DND-41 (cell line): ENCODE measurements around the gene MEGF6.

Source experiments
- ATAC-seq: fragments of 200-7000 bp; cut with Tn5 transposase; 3 replicates; pipeline ENCODE4 v1.9.1; 2021; ENCODE audit warnings: low read depth; ENCODE audit not compliant: insufficient read depth
- DNase-seq: peaks from one replicate; pipeline ENCODE4 v3.0.0-alpha.2; 2020
- H2AFZ ChIP-seq: 2 replicates; pipeline ENCODE4 v1.6.0; 2012; ENCODE audit warnings: low read depth, low read length
- H3K27ac ChIP-seq: 2 replicates; pipeline ENCODE4 v1.5.1; 2012; ENCODE audit warnings: low read length, inconsistent platforms
- H3K27me3 ChIP-seq: fragments of 200-600 bp; sonication (generic); 2 replicates; pipeline ENCODE4 v1.6.0; 2012; ENCODE audit warnings: low read length, mild to moderate bottlenecking, inconsistent platforms; ENCODE audit not compliant: insufficient read depth, poor library complexity
- H3K36me3 ChIP-seq: 2 replicates; pipeline ENCODE4 v1.5.1; 2012; ENCODE audit warnings: low read length, inconsistent platforms; ENCODE audit not compliant: insufficient read depth
- H3K4me1 ChIP-seq: 2 replicates; pipeline ENCODE4 v1.5.1; 2012; ENCODE audit warnings: mild to moderate bottlenecking, low read length; ENCODE audit not compliant: insufficient read depth
- H3K4me2 ChIP-seq: 2 replicates; pipeline ENCODE4 v1.6.0; 2012; ENCODE audit warnings: mild to moderate bottlenecking, moderate library complexity, low read length, inconsistent platforms; ENCODE audit not compliant: insufficient read depth
- H3K4me3 ChIP-seq, 2 experiments: fragments of 200-600 bp in 1 of 2; shearing (Covaris generic) in 1 of 2; 2 replicates each; pipeline ENCODE4 v1.5.1; 2012 to 2016; ENCODE audit warnings: inconsistent platforms in 2 of 2, low read length in 2 of 2, mild to moderate bottlenecking in 2 of 2, low read depth in 1 of 2, moderate library complexity in 1 of 2
- H3K79me2 ChIP-seq: 2 replicates; pipeline ENCODE4 v1.6.0; 2012; ENCODE audit warnings: low read length, inconsistent platforms; ENCODE audit not compliant: insufficient read depth
- H3K9ac ChIP-seq: 2 replicates; pipeline ENCODE4 v1.6.0; 2012; ENCODE audit warnings: low read depth, mild to moderate bottlenecking, inconsistent platforms, low read length, moderate library complexity
- H3K9me3 ChIP-seq: 2 replicates; pipeline ENCODE4 v1.5.1; 2012; ENCODE audit warnings: low read length, moderate library complexity, mild to moderate bottlenecking, inconsistent platforms; ENCODE audit not compliant: insufficient read depth, severe bottlenecking
- H4K20me1 ChIP-seq: 2 replicates; pipeline ENCODE4 v1.6.0; 2012; ENCODE audit warnings: low read length; ENCODE audit not compliant: insufficient read depth
- CTCF ChIP-seq: IDR thresholded peaks from 2 replicates; pipeline ENCODE4 v1.5.1; 2012; ENCODE audit warnings: borderline replicate concordance, low read length, moderate library complexity, mild to moderate bottlenecking; ENCODE audit not compliant: poor library complexity, severe bottlenecking; ENCODE audit errors: extremely low read depth
- EZH2 ChIP-seq: IDR thresholded peaks from 3 replicates; pipeline ENCODE4 v1.6.1; 2012; ENCODE audit warnings: borderline replicate concordance, low read depth, mild to moderate bottlenecking, moderate library complexity, low read length, inconsistent platforms; ENCODE audit not compliant: severe bottlenecking

The MEGF6 gene

GRCh38 chr1:3469104-3469848 lies 142.0 kb downstream of the MEGF6 start:
- Histone ChIP-seq H3K9me3 (no peaks in the 10 kb centered on the region), H3K9ac (no peak overlapping the region), H3K4me2 (no peak overlapping the region), H3K4me3 (no peak overlapping the region), H3K27me3 (peaks cover 6% of the 10 kb centered on the region), H2AFZ (no peak overlapping the region), H3K36me3 (no peaks in the 10 kb centered on the region), H3K4me1 (no peaks in the 10 kb centered on the region), H3K27ac (no peak overlapping the region), H4K20me1 (peaks cover 5% of the 10 kb centered on the region), H3K79me2 (no peaks in the 10 kb centered on the region)
- no peak for ATAC-seq
- no peak for DNase-seq
- no peak for TF ChIP-seq EZH2
- no peak for TF ChIP-seq CTCF

- H3K36me3 ChIP-seq, result no peaks in the 10 kb centered on the region
- H3K4me1 ChIP-seq, result no peaks in the 10 kb centered on the region
- DNase-seq, result no peak
- H3K27ac ChIP-seq, result no peak overlapping the region
- H2AFZ ChIP-seq, result no peak overlapping the region
- no peaks in the 10 kb centered on the region for H3K9me3 ChIP-seq
- H3K4me3 ChIP-seq, result no peak overlapping the region
- H3K9ac ChIP-seq, result no peak overlapping the region
- no peak overlapping the region for H3K4me2 ChIP-seq
- no peak for ATAC-seq
- peaks cover 5% of the 10 kb centered on the region for H4K20me1 ChIP-seq
- peaks cover 6% of the 10 kb centered on the region for H3K27me3 ChIP-seq
- H3K79me2 ChIP-seq, result no peaks in the 10 kb centered on the region
- TF ChIP-seq EZH2 (no peak), CTCF (no peak)
Observed at GRCh38 chr1:3468236-3469103, 142.8 kb downstream of the MEGF6 start.

GRCh38 chr1:3467096-3468036 lies 143.9 kb downstream of the MEGF6 start:
- no peaks in the 10 kb centered on the region for H3K4me1 ChIP-seq
- no peak overlapping the region for H3K4me2 ChIP-seq
- H3K9me3 ChIP-seq, result no peaks in the 10 kb centered on the region
- H3K79me2 ChIP-seq, result no peaks in the 10 kb centered on the region
- H3K4me3 ChIP-seq, result no peak overlapping the region
- TF ChIP-seq CTCF (no peak), EZH2 (no peak)
- no peak for ATAC-seq
- peaks cover 5% of the 10 kb centered on the region for H4K20me1 ChIP-seq
- DNase-seq, result no peak
- peaks cover 6% of the 10 kb centered on the region for H3K27me3 ChIP-seq
- no peak overlapping the region for H3K27ac ChIP-seq
- H3K36me3 ChIP-seq, result no peaks in the 10 kb centered on the region
- H2AFZ ChIP-seq, result no peak overlapping the region
- H3K9ac ChIP-seq, result no peak overlapping the region
